ENCODE measurements around the gene AKAP12.

- no peak for TF ChIP-seq POLR2AphosphoS5 (IDR thresholded peaks at IDR 0.05)
- no peak for TF ChIP-seq EP300 (conservative IDR thresholded peaks at IDR 0.05; ENCODE audit: poor library complexity, severe bottlenecking)
- TF ChIP-seq TAF1 (IDR thresholded peaks at IDR 0.05; ENCODE audit: low read depth), result no peak
- no peak for TF ChIP-seq EZH2 (IDR thresholded peaks at IDR 0.05; ENCODE audit: borderline replicate concordance, insufficient read depth, low read length, poor library complexity, severe bottlenecking)
- no peak for TF ChIP-seq CTCF (IDR thresholded peaks at IDR 0.05; ENCODE audit: poor library complexity, severe bottlenecking)
- no peak for TF ChIP-seq SMC3 (conservative IDR thresholded peaks at IDR 0.05; ENCODE audit: poor library complexity)
- TF ChIP-seq REST (IDR thresholded peaks at IDR 0.05; ENCODE audit: borderline replicate concordance), result no peak
- no peak for TF ChIP-seq MXI1 (conservative IDR thresholded peaks at IDR 0.05; ENCODE audit: poor library complexity, severe bottlenecking)
- TF ChIP-seq RAD21 (conservative IDR thresholded peaks at IDR 0.05), result no peak
Observed at GRCh38 chr6:151393410-151393809, 153.6 kb downstream of the AKAP12 start.

Measured in neural cell (in vitro differentiated cells).